ENCODE measurements around the gene TRIM50. TPM values are rescaled to one million over a fixed set of nuclear protein-coding genes. Genes with fewer than 3 reads are reported as not detected.
"Not testable (repeated sequence)": the region's sequence is repeated elsewhere in the genome, so short reads cannot be mapped to it uniquely, and the experiment has no call there.

The TRIM50 gene
- total RNA-seq, 1 donor from 2014 or later: not detected

GRCh38 chr7:73308074-73308664 lies 19.7 kb downstream of the TRIM50 start:
- Mint-ChIP-seq H3K9me3 (ENCODE audit: low read depth) (no peaks in the 10 kb centered on the region), H3K36me3 (ENCODE audit: low read depth) (peaks cover 4% of the 10 kb centered on the region), H3K4me1 (ENCODE audit: low read depth) (peaks cover 19% of the 10 kb centered on the region), H3K27ac (ENCODE audit: unreplicated experiment) (peak overlapping the region; percentile 84), H3K4me3 (ENCODE audit: unreplicated experiment) (peak overlapping the region; percentile 92), H3K27me3 (ENCODE audit: low read depth) (no peaks in the 10 kb centered on the region)
- no peak for DNase-seq (ENCODE audit: low spot score)
- no peak for TF ChIP-seq CTCF (IDR thresholded peaks at IDR 0.05)

GRCh38 chr7:73307436-73307835 lies 20.4 kb downstream of the TRIM50 start:
- H3K27me3 Mint-ChIP-seq (ENCODE audit: low read depth): no peaks in the 10 kb centered on the region
- DNase-seq (ENCODE audit: low spot score): no peak
- H3K27ac Mint-ChIP-seq (ENCODE audit: unreplicated experiment): peak overlapping the region; percentile 10
- H3K36me3 Mint-ChIP-seq (ENCODE audit: low read depth): peaks cover 8% of the 10 kb centered on the region
- H3K9me3 Mint-ChIP-seq (ENCODE audit: low read depth): no peaks in the 10 kb centered on the region
- H3K4me1 Mint-ChIP-seq (ENCODE audit: low read depth): peaks cover 19% of the 10 kb centered on the region
- peak overlapping the region; percentile 92 for H3K4me3 Mint-ChIP-seq (ENCODE audit: unreplicated experiment)
- TF ChIP-seq CTCF (IDR thresholded peaks at IDR 0.05): no peak

GRCh38 chr7:73304612-73305387 lies 23.1 kb downstream of the TRIM50 start:
- peak; percentile 28 for TF ChIP-seq CTCF (IDR thresholded peaks at IDR 0.05)
- peaks cover 19% of the 10 kb centered on the region for H3K4me1 Mint-ChIP-seq (ENCODE audit: low read depth)
- not testable (repeated sequence) for H3K9me3 Mint-ChIP-seq (ENCODE audit: low read depth); H3K27ac Mint-ChIP-seq (ENCODE audit: unreplicated experiment); H3K27me3 Mint-ChIP-seq (ENCODE audit: low read depth); DNase-seq (ENCODE audit: low spot score); H3K4me3 Mint-ChIP-seq (ENCODE audit: unreplicated experiment); H3K36me3 Mint-ChIP-seq (ENCODE audit: low read depth)

GRCh38 chr7:73304071-73304470 lies 23.8 kb downstream of the TRIM50 start:
- Mint-ChIP-seq H3K27ac (ENCODE audit: unreplicated experiment) (no peak overlapping the region), H3K9me3 (ENCODE audit: low read depth) (no peaks in the 10 kb centered on the region), H3K4me3 (ENCODE audit: unreplicated experiment) (no peak overlapping the region), H3K27me3 (ENCODE audit: low read depth) (no peaks in the 10 kb centered on the region), H3K4me1 (ENCODE audit: low read depth) (peaks cover 15% of the 10 kb centered on the region), H3K36me3 (ENCODE audit: low read depth) (peaks cover 8% of the 10 kb centered on the region)
- TF ChIP-seq CTCF (IDR thresholded peaks at IDR 0.05): no peak
- no peak for DNase-seq (ENCODE audit: low spot score)

- peaks cover 8% of the 10 kb centered on the region for H3K36me3 Mint-ChIP-seq (ENCODE audit: low read depth)
- no peaks in the 10 kb centered on the region for H3K27me3 Mint-ChIP-seq (ENCODE audit: low read depth)
- TF ChIP-seq CTCF (IDR thresholded peaks at IDR 0.05): no peak
- peaks cover 11% of the 10 kb centered on the region for H3K4me1 Mint-ChIP-seq (ENCODE audit: low read depth)
- H3K27ac Mint-ChIP-seq (ENCODE audit: unreplicated experiment): no peak overlapping the region
- DNase-seq (ENCODE audit: low spot score): no peak
- H3K9me3 Mint-ChIP-seq (ENCODE audit: low read depth): no peaks in the 10 kb centered on the region
- H3K4me3 Mint-ChIP-seq (ENCODE audit: unreplicated experiment): no peak overlapping the region
Observed at GRCh38 chr7:73303546-73303945, 24.3 kb downstream of the TRIM50 start.

- not testable (repeated sequence) for DNase-seq (ENCODE audit: low spot score); H3K27me3 Mint-ChIP-seq (ENCODE audit: low read depth); H3K36me3 Mint-ChIP-seq (ENCODE audit: low read depth); H3K27ac Mint-ChIP-seq (ENCODE audit: unreplicated experiment); H3K4me1 Mint-ChIP-seq (ENCODE audit: low read depth); H3K9me3 Mint-ChIP-seq (ENCODE audit: low read depth); H3K4me3 Mint-ChIP-seq (ENCODE audit: unreplicated experiment)
Observed at GRCh38 chr7:73302846-73303245, 25.0 kb downstream of the TRIM50 start.
